NCI-H345 treated with DMSO at 0.1 percent for 48 hours (cell line): ENCODE measurements around the gene CCDC57.

Experiments
- DNase-seq: peaks from one replicate; lab custom pipeline; 2025; ENCODE audit not compliant: unreplicated experiment; lab: John Stamatoyannopoulos, UW

CCDC57 gene

GRCh38 chr17:82108961-82109475 is 103.6 kb downstream of the CCDC57 start:
- no peak for DNase-seq

- DNase-seq, result no peak
Measured at GRCh38 chr17:82108496-82108945, 104.1 kb downstream of the CCDC57 start.

GRCh38 chr17:82108038-82108437 is 104.6 kb downstream of the CCDC57 start:
- DNase-seq, result no peak

- DNase-seq, result no peak
Measured at GRCh38 chr17:82107341-82107860, 105.2 kb downstream of the CCDC57 start.

GRCh38 chr17:82106688-82107305 is 105.8 kb downstream of the CCDC57 start:
- no peak for DNase-seq

GRCh38 chr17:82105882-82106687 is 106.6 kb downstream of the CCDC57 start:
- peak; percentile 37 for DNase-seq

- DNase-seq, result no peak
Measured at GRCh38 chr17:82105417-82105881, 107.2 kb downstream of the CCDC57 start.

- DNase-seq, result no peak
Measured at GRCh38 chr17:82104797-82105416, 107.7 kb downstream of the CCDC57 start.

- DNase-seq, result no peak
Measured at GRCh38 chr17:82103553-82104451, 108.8 kb downstream of the CCDC57 start.

GRCh38 chr17:82101767-82102679 is 110.6 kb downstream of the CCDC57 start:
- no peak for DNase-seq

- no peak for DNase-seq
Measured at GRCh38 chr17:82101301-82101715, 111.3 kb downstream of the CCDC57 start.

GRCh38 chr17:82100502-82101298 is 111.9 kb downstream of the CCDC57 start:
- DNase-seq, result no peak

- no peak for DNase-seq
Measured at GRCh38 chr17:82098939-82099763, 113.5 kb downstream of the CCDC57 start.

GRCh38 chr17:82098169-82098938 is 114.3 kb downstream of the CCDC57 start, which contains the start of gene FASN:
TSS of gene FASN (minus strand) at chr17:82098236. CDS start at chr17:82096445, 1,791 bp downstream.
- DNase-seq, result peak; percentile 91

- DNase-seq, result no peak
Measured at GRCh38 chr17:82097919-82098168, 114.8 kb downstream of the CCDC57 start.

- no peak for DNase-seq
Measured at GRCh38 chr17:82097184-82097918, 115.3 kb downstream of the CCDC57 start.
